ENCODE measurements around the gene SMAGP. TPM values are rescaled to one million over a fixed set of nuclear protein-coding genes. Genes with fewer than 3 reads are reported as not detected.
A peak's percentile ranks its signal among the peaks of the same experiment; 100 is the strongest.

Gene SMAGP
- total and polyA plus RNA-seq, 2 of the 13 experiments (the other 11 are each of a cell fraction or from before 2014, with no cell fraction given): 9.2 TPM

- TF ChIP-seq MED8 (CRISPR knock-in tag; IDR thresholded peaks at IDR 0.05; ENCODE audit: insufficient replicate concordance) (peak; percentile 17), AHR (CRISPR knock-in tag; IDR thresholded peaks at IDR 0.05) (peak; percentile 48; the same call in 1 of the 2 replicates), ZNF891 (CRISPR knock-in tag; IDR thresholded peaks at IDR 0.05) (no peak), TBX2 (CRISPR knock-in tag; IDR thresholded peaks at IDR 0.05; ENCODE audit: borderline replicate concordance) (no peak), ARNTL (CRISPR knock-in tag; IDR thresholded peaks at IDR 0.05) (no peak), ZNF468 (CRISPR knock-in tag; IDR thresholded peaks at IDR 0.05) (no peak), CAMTA2 (CRISPR knock-in tag; IDR thresholded peaks at IDR 0.05; ENCODE audit: borderline replicate concordance) (no peak), TAF1 (CRISPR knock-in tag; IDR thresholded peaks at IDR 0.05) (no peak; the same call in 1 of the 2 replicates), ZFP41 (CRISPR knock-in tag; IDR thresholded peaks at IDR 0.05; ENCODE audit: borderline replicate concordance) (no peak), ZXDC (CRISPR knock-in tag; IDR thresholded peaks at IDR 0.05) (no peak), TFDP2 (CRISPR knock-in tag; IDR thresholded peaks at IDR 0.05) (peak; percentile 72), HNF4A (CRISPR knock-in tag; IDR thresholded peaks at IDR 0.05) (peak; percentile 86), NAIF1 (CRISPR knock-in tag; IDR thresholded peaks at IDR 0.05; ENCODE audit: borderline replicate concordance) (no peak; the same call in 1 of the 2 replicates), ZNF703 (CRISPR knock-in tag; IDR thresholded peaks at IDR 0.05; ENCODE audit: borderline replicate concordance) (no peak), U2AF2 (IDR thresholded peaks at IDR 0.05; ENCODE audit: low read depth, low read length) (no peak), CHCHD3 (CRISPR knock-in tag; IDR thresholded peaks at IDR 0.05) (no peak), ZNF747 (CRISPR knock-in tag; IDR thresholded peaks at IDR 0.05; ENCODE audit: borderline replicate concordance) (0 out of 2 replicates have a peak, but pooled peaks have one; percentile 28), MEIS1 (CRISPR knock-in tag; IDR thresholded peaks at IDR 0.05; ENCODE audit: borderline replicate concordance) (no peak), ETS1 (CRISPR knock-in tag; IDR thresholded peaks at IDR 0.05) (no peak), ZNF709 (CRISPR knock-in tag; IDR thresholded peaks at IDR 0.05) (no peak), PPARG (CRISPR knock-in tag; conservative IDR thresholded peaks at IDR 0.05) (no peak), TEAD2 (CRISPR knock-in tag; IDR thresholded peaks at IDR 0.05) (no peak)
Measured at GRCh38 chr12:51270067-51270950, at the start of gene SMAGP (continued).

Measured in HepG2 (cell line).